Stimulated activated CD4-positive, alpha-beta T cell treated with anti-CD3 and anti-CD28 coated beads, TNF-alpha, amount 100 ng/mL, for 24 hours (primary cell): ENCODE results near the gene HOXD11.

Experiments used
- DNase-seq, 3 experiments: peaks; one replicate each; pipeline ENCODE4 v3.0.0-alpha.2; 2020; ENCODE audit warnings: low read depth in 3 of 3

Gene HOXD11

GRCh38 chr2:176120364-176121189 is 13.5 kb downstream of the HOXD11 start:
- no peak for DNase-seq

- no peak for DNase-seq
Measured at GRCh38 chr2:176121190-176122051, 14.3 kb downstream of the HOXD11 start.

GRCh38 chr2:176122052-176122682 is 15.1 kb downstream of the HOXD11 start:
- no peak for DNase-seq

GRCh38 chr2:176122683-176123410 is 15.8 kb downstream of the HOXD11 start, which contains the start of gene HOXD9:
Gene HOXD9, plus strand, starts transcription at chr2:176122719. Its CDS starts 50 bp downstream, at chr2:176122769.
- no peak for DNase-seq

GRCh38 chr2:176123411-176124109 is 16.5 kb downstream of the HOXD11 start:
- DNase-seq = no peak

- DNase-seq = no peak
Measured at GRCh38 chr2:176124110-176124946, 17.2 kb downstream of the HOXD11 start.

- no peak for DNase-seq
Measured at GRCh38 chr2:176124947-176125771, 18.1 kb downstream of the HOXD11 start.

GRCh38 chr2:176125772-176126054 is 18.6 kb downstream of the HOXD11 start:
- no peak for DNase-seq

- peak; percentile 42 to 62 (median 57) for DNase-seq
Measured at GRCh38 chr2:176126929-176127773, 20.1 kb downstream of the HOXD11 start.

GRCh38 chr2:176127774-176128072 is 20.6 kb downstream of the HOXD11 start:
- DNase-seq = no peak

- no peak for DNase-seq
Measured at GRCh38 chr2:176128172-176128981, 21.3 kb downstream of the HOXD11 start.

- DNase-seq = no peak
Measured at GRCh38 chr2:176128982-176129796, 22.1 kb downstream of the HOXD11 start, which contains the start of gene HOXD8. Gene HOXD8, plus strand, starts transcription at chr2:176129705. Its CDS starts 662 bp downstream, at chr2:176130367.

GRCh38 chr2:176129813-176130146 is 22.7 kb downstream of the HOXD11 start:
- DNase-seq = no peak

- no peak for DNase-seq
Measured at GRCh38 chr2:176130147-176130956, 23.3 kb downstream of the HOXD11 start.

- DNase-seq = no peak
Measured at GRCh38 chr2:176130957-176131847, 24.1 kb downstream of the HOXD11 start.
